IMR-90 (cell line): ENCODE data around the gene SNTG2. TPM values are rescaled to one million over a fixed set of nuclear protein-coding genes. Genes with fewer than 3 reads are reported as not detected.

Experiments
- ATAC-seq: fragments of 200-7000 bp; cut with Tn5 transposase; 2 replicates; pipeline ENCODE4 v1.9.1; 2020; ENCODE audit warnings: low read depth, mild to moderate bottlenecking, moderate library complexity
- BruUV-seq: library from RNA; stranded (reverse); fragments of 400-500 nt; replicated peaks from 2 replicates; lab custom pipeline; 2021; lab: Mats Ljungman, UMichigan
- CTCF ChIA-PET: fragments of 300-600 bp; formaldehyde crosslinking; extraction: SDS; loops from one replicate; lab custom pipeline; 2021; ENCODE audit warnings: antibody characterized with exemption; lab: Yijun Ruan, JAX
- POLR2A ChIA-PET: fragments of 300-600 bp; sonication (Branson Sonifier 250); formaldehyde crosslinking; loops from one replicate; lab custom pipeline; 2022; ENCODE audit warnings: antibody characterized with exemption; ENCODE audit not compliant: unreplicated experiment; lab: Charles Lee
- DNase-seq: peaks from one replicate; pipeline ENCODE4 v3.0.0; 2013
- H2AFZ ChIP-seq: replicated peaks from 2 replicates; pipeline ENCODE3; 2013; ENCODE audit warnings: low read length, mild to moderate bottlenecking; ENCODE audit not compliant: poor library complexity
- H2AK5ac ChIP-seq: 2 replicates; pipeline ENCODE4 v1.6.1; 2013; ENCODE audit warnings: low read depth, low read length, inconsistent platforms
- H2AK9ac ChIP-seq: replicated peaks from 2 replicates; pipeline ENCODE3; 2013; ENCODE audit warnings: mild to moderate bottlenecking, low read depth, low read length, moderate library complexity; ENCODE audit not compliant: poor library complexity
- H2BK120ac ChIP-seq: 2 replicates; pipeline ENCODE4 v1.6.1; 2013; ENCODE audit warnings: low read depth, low read length, inconsistent platforms
- H2BK15ac ChIP-seq: 3 replicates; pipeline ENCODE4 v1.6.1; 2013; ENCODE audit warnings: low read depth, low read length, inconsistent platforms
- H2BK20ac ChIP-seq: 2 replicates; pipeline ENCODE4 v1.6.1; 2013; ENCODE audit warnings: low read depth, mild to moderate bottlenecking, inconsistent platforms, low read length, moderate library complexity
- H2BK5ac ChIP-seq: 2 replicates; pipeline ENCODE4 v1.6.1; 2013; ENCODE audit warnings: mild to moderate bottlenecking, low read depth, low read length, inconsistent platforms; ENCODE audit not compliant: poor library complexity, severe bottlenecking
- H3K14ac ChIP-seq: replicated peaks from 2 replicates; pipeline ENCODE4 v1.6.1; 2013; ENCODE audit warnings: low read depth, low read length, inconsistent platforms
- H3K18ac ChIP-seq: 2 replicates; pipeline ENCODE4 v1.6.1; 2013; ENCODE audit warnings: low read depth, low read length, control low read depth
- H3K23ac ChIP-seq: 2 replicates; pipeline ENCODE4 v1.6.1; 2013; ENCODE audit warnings: low read depth, low read length, inconsistent platforms
- H3K27ac ChIP-seq: 2 replicates; pipeline ENCODE4 v1.5.1; 2013; ENCODE audit warnings: mild to moderate bottlenecking, control low read depth, low read length; ENCODE audit not compliant: insufficient read depth
- H3K27me3 ChIP-seq: 2 replicates; pipeline ENCODE4 v1.6.1; 2013; ENCODE audit warnings: low read length; ENCODE audit not compliant: control insufficient read depth, insufficient read depth
- H3K36me3 ChIP-seq: 2 replicates; pipeline ENCODE4 v1.6.1; 2013; ENCODE audit warnings: low read length, mixed read lengths; ENCODE audit not compliant: control insufficient read depth, insufficient read depth
- H3K4ac ChIP-seq: 2 replicates; pipeline ENCODE4 v1.6.1; 2013; ENCODE audit warnings: low read depth, low read length, inconsistent platforms
- H3K4me1 ChIP-seq: 2 replicates; pipeline ENCODE4 v1.6.1; 2013; ENCODE audit warnings: low read length, mixed read lengths; ENCODE audit not compliant: control insufficient read depth, insufficient read depth
- H3K4me2 ChIP-seq: 2 replicates; pipeline ENCODE4 v1.6.1; 2013; ENCODE audit warnings: low read depth, mild to moderate bottlenecking, control low read depth, low read length, moderate library complexity
- H3K4me3 ChIP-seq: 2 replicates; pipeline ENCODE4 v1.5.1; 2013; ENCODE audit warnings: low read depth, mild to moderate bottlenecking, control low read depth, low read length, moderate library complexity; ENCODE audit not compliant: insufficient read depth
- H3K56ac ChIP-seq: 2 replicates; pipeline ENCODE4 v1.6.1; 2013; ENCODE audit warnings: low read length, inconsistent platforms; ENCODE audit not compliant: insufficient read depth; ENCODE audit errors: extremely low read depth
- H3K79me1 ChIP-seq, 2 experiments: 2 replicates each; pipeline ENCODE4 v1.6.1; 2013; ENCODE audit warnings: low read length in 2 of 2, inconsistent platforms in 1 of 2, low read depth in 1 of 2
- H3K9ac ChIP-seq: 2 replicates; pipeline ENCODE4 v1.6.1; 2013; ENCODE audit warnings: low read depth, low read length, control low read depth
- H3K9me1 ChIP-seq: 2 replicates; pipeline ENCODE4 v1.6.1; 2013; ENCODE audit warnings: low read length, inconsistent platforms; ENCODE audit not compliant: insufficient read depth
- H3K9me3 ChIP-seq: 2 replicates; pipeline ENCODE4 v1.6.1; 2013; ENCODE audit warnings: low read length; ENCODE audit not compliant: control insufficient read depth, insufficient read depth
- H4K20me1 ChIP-seq: 2 replicates; pipeline ENCODE4 v1.6.1; 2013; ENCODE audit warnings: low read length, inconsistent platforms; ENCODE audit not compliant: insufficient read depth
- H4K5ac ChIP-seq: 2 replicates; pipeline ENCODE4 v1.6.1; 2013; ENCODE audit warnings: mild to moderate bottlenecking, low read depth, low read length, control low read depth
- H4K8ac ChIP-seq, 2 experiments: 2 replicates each; pipeline ENCODE4 v1.6.1; 2013; ENCODE audit warnings: low read depth in 2 of 2, low read length in 2 of 2, control low read depth in 1 of 2, inconsistent platforms in 1 of 2
- H4K91ac ChIP-seq: 2 replicates; pipeline ENCODE4 v1.6.1; 2013; ENCODE audit warnings: low read depth, low read length, inconsistent platforms; ENCODE audit not compliant: insufficient read depth
- BHLHE40 ChIP-seq: fragments of 150-350 bp; IDR thresholded peaks from 2 replicates; pipeline ENCODE4 v1.6.1; 2016; ENCODE audit warnings: mild to moderate bottlenecking, low read depth, low read length
- CEBPB ChIP-seq: IDR thresholded peaks from 2 replicates; pipeline ENCODE4 v1.6.1; 2012; ENCODE audit warnings: low read depth, low read length, improper control_type of control experiment
- CHD1 ChIP-seq: IDR thresholded peaks from 2 replicates; pipeline ENCODE4 v1.6.1; 2012; ENCODE audit warnings: low read depth, low read length, improper control_type of control experiment
- ELK1 ChIP-seq: fragments of 150-350 bp; IDR thresholded peaks from 2 replicates; pipeline ENCODE4 v1.6.1; 2016; ENCODE audit warnings: low read depth, mild to moderate bottlenecking, low read length, moderate library complexity, borderline replicate concordance
- FOS ChIP-seq: fragments of 150-350 bp; IDR thresholded peaks from 2 replicates; pipeline ENCODE4 v1.6.1; 2016; ENCODE audit warnings: low read depth, low read length
- MAFK ChIP-seq: IDR thresholded peaks from 2 replicates; pipeline ENCODE4 v1.6.1; 2012; ENCODE audit warnings: low read depth, low read length, improper control_type of control experiment
- MAZ ChIP-seq: IDR thresholded peaks from 2 replicates; pipeline ENCODE4 v1.6.1; 2012; ENCODE audit warnings: low read depth, mild to moderate bottlenecking, low read length, improper control_type of control experiment, moderate library complexity, borderline replicate concordance
- MXI1 ChIP-seq: IDR thresholded peaks from 2 replicates; pipeline ENCODE4 v1.6.1; 2012; ENCODE audit warnings: low read depth, mild to moderate bottlenecking, low read length, moderate library complexity, borderline replicate concordance
- NFE2L2 ChIP-seq: fragments of 150-350 bp; IDR thresholded peaks from 2 replicates; pipeline ENCODE4 v1.6.1; 2016; ENCODE audit warnings: low read depth, mild to moderate bottlenecking, low read length
- POLR2A ChIP-seq: IDR thresholded peaks from 2 replicates; pipeline ENCODE4 v1.6.1; 2012; ENCODE audit warnings: mild to moderate bottlenecking, low read depth, low read length
- RAD21 ChIP-seq: IDR thresholded peaks from 2 replicates; pipeline ENCODE4 v1.6.1; 2012; ENCODE audit warnings: low read length, improper control_type of control experiment
- RCOR1 ChIP-seq: IDR thresholded peaks from 2 replicates; pipeline ENCODE4 v1.6.1; 2012; ENCODE audit warnings: mild to moderate bottlenecking, low read length, improper control_type of control experiment; ENCODE audit not compliant: insufficient replicate concordance
- RFX5 ChIP-seq: IDR thresholded peaks from 2 replicates; pipeline ENCODE4 v1.8.0; 2012; ENCODE audit warnings: low read depth, mild to moderate bottlenecking, low read length, moderate library complexity
- SMC3 ChIP-seq: fragments of 150-350 bp; IDR thresholded peaks from 2 replicates; pipeline ENCODE4 v1.6.1; 2016; ENCODE audit warnings: low read depth, mild to moderate bottlenecking, antibody characterized with exemption, low read length, moderate library complexity
- WGBS, 2 experiments: methylation state at CpG; one replicate each; pipeline versions ENCODE4 v1.1.5 to v1.1.7; 2013; ENCODE audit warnings: missing lambda C conversion rate in 2 of 2; ENCODE audit not compliant: insufficient read length in 1 of 2; ENCODE audit errors: extremely low coverage in 2 of 2; 5-methylcytosine and 5-hydroxymethylcytosine counted together
- dilution Hi-C: fragments of 300-500 bp; cut with HindIII; formaldehyde crosslinking; loops from one replicate; pipeline ENCODE4 v1.14.3; 2018; ENCODE audit warnings: low sequenced_read_pairs; ENCODE audit not compliant: unreplicated experiment
- in situ Hi-C: fragments of 300-500 bp; cut with MboI; formaldehyde crosslinking; loops from 3 replicates; pipeline ENCODE4 v1.14.3; 2019; ENCODE audit warnings: low sequenced_read_pairs, inconsistent platforms, mixed read lengths
- intact Hi-C: fragments of 100-400 bp; cut with micrococcal nuclease; formaldehyde crosslinking; loops from 2 replicates; pipeline ENCODE4 v1.10.0; 2022
- polyA plus RNA-seq, 3 experiments: library from polyadenylated mRNA; depleted of rRNA; stranded (reverse); fragments of >200 nt; gene quantifications; 2 replicates each; pipeline ENCODE4 v1.2.3, GENCODE V29; 2012; ENCODE audit warnings: low replicate concordance in 1 of 3
- total RNA-seq: library from RNA; depleted of rRNA; stranded (reverse); fragments of >200 nt; gene quantifications from 2 replicates; pipeline ENCODE4 v1.2.3, GENCODE V29; 2012
- TF ChIP-seq, protein P1 (sequence below): fragments of 150-350 bp; IDR thresholded peaks from 2 replicates; pipeline ENCODE4 v1.6.1; 2017; ENCODE audit warnings: mild to moderate bottlenecking, antibody characterized with exemption, low read length, low read depth
- TF ChIP-seq, protein P2 (sequence below): conservative IDR thresholded peaks from 2 replicates; pipeline ENCODE4 v1.5.1; 2012; ENCODE audit warnings: mild to moderate bottlenecking, low read depth, low read length, improper control_type of control experiment

Gene SNTG2
- total and polyA plus RNA-seq, 2 of the 4 experiments (the other 2 are of a cell fraction): under 0.01 to 0.17 TPM

- H2AK9ac ChIP-seq: no peak overlapping the region
- H3K4me2 ChIP-seq: no peak overlapping the region
- H3K56ac ChIP-seq: no peak overlapping the region
- H3K4me3 ChIP-seq: no peak overlapping the region
- 68% methylated on average over 18 of the region's 19 CpGs; no CpG with 5 or more reads in 1 of the 2 experiments for WGBS, 2 experiments
- no peaks in the 10 kb centered on the region for H4K20me1 ChIP-seq
- no peaks in the 10 kb centered on the region for H3K79me1 ChIP-seq
- DNase-seq (no peak), ATAC-seq (no peak)
- H2AK5ac ChIP-seq: no peak overlapping the region
- H3K4me1 ChIP-seq: no peaks in the 10 kb centered on the region
- ChIA-PET CTCF (no interaction called here), POLR2A (no interaction called here)
- H2BK20ac ChIP-seq: no peak overlapping the region
- H3K18ac ChIP-seq: no peak overlapping the region
- no peak overlapping the region for H2AFZ ChIP-seq
- no peak overlapping the region for H2BK15ac ChIP-seq
- no peak overlapping the region for H4K91ac ChIP-seq
- TF ChIP-seq MXI1 (no peak), RAD21 (no peak), ELK1 (no peak), MAFK (no peak), BHLHE40 (no peak), RCOR1 (no peak), MAZ (no peak), SMC3 (no peak), CEBPB (no peak), CHD1 (no peak), POLR2A (no peak), NFE2L2 (no peak), FOS (no peak), RFX5 (no peak)
- TF ChIP-seq, protein P1, sequence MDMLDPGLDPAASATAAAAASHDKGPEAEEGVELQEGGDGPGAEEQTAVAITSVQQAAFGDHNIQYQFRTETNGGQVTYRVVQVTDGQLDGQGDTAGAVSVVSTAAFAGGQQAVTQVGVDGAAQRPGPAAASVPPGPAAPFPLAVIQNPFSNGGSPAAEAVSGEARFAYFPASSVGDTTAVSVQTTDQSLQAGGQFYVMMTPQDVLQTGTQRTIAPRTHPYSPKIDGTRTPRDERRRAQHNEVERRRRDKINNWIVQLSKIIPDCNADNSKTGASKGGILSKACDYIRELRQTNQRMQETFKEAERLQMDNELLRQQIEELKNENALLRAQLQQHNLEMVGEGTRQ: no peak
- TF ChIP-seq, protein P2, sequence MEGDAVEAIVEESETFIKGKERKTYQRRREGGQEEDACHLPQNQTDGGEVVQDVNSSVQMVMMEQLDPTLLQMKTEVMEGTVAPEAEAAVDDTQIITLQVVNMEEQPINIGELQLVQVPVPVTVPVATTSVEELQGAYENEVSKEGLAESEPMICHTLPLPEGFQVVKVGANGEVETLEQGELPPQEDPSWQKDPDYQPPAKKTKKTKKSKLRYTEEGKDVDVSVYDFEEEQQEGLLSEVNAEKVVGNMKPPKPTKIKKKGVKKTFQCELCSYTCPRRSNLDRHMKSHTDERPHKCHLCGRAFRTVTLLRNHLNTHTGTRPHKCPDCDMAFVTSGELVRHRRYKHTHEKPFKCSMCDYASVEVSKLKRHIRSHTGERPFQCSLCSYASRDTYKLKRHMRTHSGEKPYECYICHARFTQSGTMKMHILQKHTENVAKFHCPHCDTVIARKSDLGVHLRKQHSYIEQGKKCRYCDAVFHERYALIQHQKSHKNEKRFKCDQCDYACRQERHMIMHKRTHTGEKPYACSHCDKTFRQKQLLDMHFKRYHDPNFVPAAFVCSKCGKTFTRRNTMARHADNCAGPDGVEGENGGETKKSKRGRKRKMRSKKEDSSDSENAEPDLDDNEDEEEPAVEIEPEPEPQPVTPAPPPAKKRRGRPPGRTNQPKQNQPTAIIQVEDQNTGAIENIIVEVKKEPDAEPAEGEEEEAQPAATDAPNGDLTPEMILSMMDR: no peak
- no peak overlapping the region for H2BK5ac ChIP-seq
- no peak overlapping the region for H3K4ac ChIP-seq
- H3K9me1 ChIP-seq: no peaks in the 10 kb centered on the region
- H3K14ac ChIP-seq: no peak overlapping the region
- no peak overlapping the region for H3K9ac ChIP-seq
- in situ Hi-C loops (no loop called here), intact Hi-C loops (no loop called here), dilution Hi-C loops (no loop called here)
- H3K36me3 ChIP-seq: no peaks in the 10 kb centered on the region
- no peak overlapping the region for H4K8ac ChIP-seq
- H3K27ac ChIP-seq: no peak overlapping the region
- no peak overlapping the region for H4K5ac ChIP-seq
- BruUV-seq: no TSS peak
- no peaks in the 10 kb centered on the region for H3K27me3 ChIP-seq
- peaks cover 44% of the 10 kb centered on the region for H3K9me3 ChIP-seq
- no peak overlapping the region for H2BK120ac ChIP-seq
- H3K23ac ChIP-seq: no peak overlapping the region
These were observed 279.7 kb downstream of the SNTG2 start for GRCh38 chr2:1230155-1230893.
